Measurements from ENCODE around the gene ZNF782. TPM values are rescaled to one million over a fixed set of nuclear protein-coding genes. Genes with fewer than 3 reads are reported as not detected.
A peak's percentile ranks its signal among the peaks of the same experiment; 100 is the strongest.

ZNF782 gene
- total RNA-seq, 1 donor, result 5.4 TPM

- Histone ChIP-seq H4K20me1 (ENCODE audit: insufficient read depth, low read length) (no peaks in the 10 kb centered on the region), H3K9me3 (ENCODE audit: low read depth, low read length) (no peaks in the 10 kb centered on the region), H3K79me2 (ENCODE audit: insufficient read depth, low read length) (peaks cover 3% of the 10 kb centered on the region), H3K4me2 (ENCODE audit: insufficient read depth, low read length) (no peak overlapping the region), H3K27ac (ENCODE audit: low read depth, low read length) (no peak overlapping the region), H3K36me3 (ENCODE audit: insufficient read depth, low read length) (no peaks in the 10 kb centered on the region), H3K27me3 (ENCODE audit: insufficient read depth, low read length) (peaks cover 3% of the 10 kb centered on the region), H3K4me1 (ENCODE audit: insufficient read depth, low read length) (peaks cover 11% of the 10 kb centered on the region), H2AFZ (ENCODE audit: low read length) (no peak overlapping the region), H3K4me3 (ENCODE audit: insufficient read depth, low read length) (no peak overlapping the region)
- no peak for TF ChIP-seq CTCF (IDR thresholded peaks at IDR 0.05; ENCODE audit: extremely low read depth, low read depth, low read length)
- DNase-seq (ENCODE audit: insufficient read length, low spot score, missing footprints), result no peak
Observed at GRCh38 chr9:96858670-96859069, 4.4 kb upstream of the ZNF782 start.

- DNase-seq (ENCODE audit: insufficient read length, low spot score, missing footprints), result no peak
- H3K27ac ChIP-seq (ENCODE audit: low read depth, low read length), result no peak overlapping the region
- H3K4me3 ChIP-seq (ENCODE audit: insufficient read depth, low read length), result no peak overlapping the region
- peaks cover 3% of the 10 kb centered on the region for H4K20me1 ChIP-seq (ENCODE audit: insufficient read depth, low read length)
- H3K9me3 ChIP-seq (ENCODE audit: low read depth, low read length), result no peaks in the 10 kb centered on the region
- H2AFZ ChIP-seq (ENCODE audit: low read length), result no peak overlapping the region
- H3K36me3 ChIP-seq (ENCODE audit: insufficient read depth, low read length), result no peaks in the 10 kb centered on the region
- peaks cover 8% of the 10 kb centered on the region for H3K79me2 ChIP-seq (ENCODE audit: insufficient read depth, low read length)
- H3K4me2 ChIP-seq (ENCODE audit: insufficient read depth, low read length), result no peak overlapping the region
- H3K27me3 ChIP-seq (ENCODE audit: insufficient read depth, low read length), result peaks cover 2% of the 10 kb centered on the region
- H3K4me1 ChIP-seq (ENCODE audit: insufficient read depth, low read length), result peaks cover 17% of the 10 kb centered on the region
- no peak for TF ChIP-seq CTCF (IDR thresholded peaks at IDR 0.05; ENCODE audit: extremely low read depth, low read depth, low read length)
Observed at GRCh38 chr9:96858018-96858573, 3.8 kb upstream of the ZNF782 start.

GRCh38 chr9:96856363-96857286 lies 2.3 kb upstream of the ZNF782 start:
- Histone ChIP-seq H3K4me1 (ENCODE audit: insufficient read depth, low read length) (peaks cover 25% of the 10 kb centered on the region), H3K9me3 (ENCODE audit: low read depth, low read length) (no peaks in the 10 kb centered on the region), H3K27me3 (ENCODE audit: insufficient read depth, low read length) (no peaks in the 10 kb centered on the region), H4K20me1 (ENCODE audit: insufficient read depth, low read length) (peaks cover 7% of the 10 kb centered on the region), H3K27ac (ENCODE audit: low read depth, low read length) (no peak overlapping the region), H3K36me3 (ENCODE audit: insufficient read depth, low read length) (no peaks in the 10 kb centered on the region), H2AFZ (ENCODE audit: low read length) (no peak overlapping the region), H3K4me2 (ENCODE audit: insufficient read depth, low read length) (no peak overlapping the region), H3K4me3 (ENCODE audit: insufficient read depth, low read length) (no peak overlapping the region), H3K79me2 (ENCODE audit: insufficient read depth, low read length) (peaks cover 22% of the 10 kb centered on the region)
- TF ChIP-seq CTCF (IDR thresholded peaks at IDR 0.05; ENCODE audit: extremely low read depth, low read depth, low read length), result peak; percentile 98
- peak; percentile 77 for DNase-seq (ENCODE audit: insufficient read length, low spot score, missing footprints)

- Histone ChIP-seq H3K36me3 (ENCODE audit: insufficient read depth, low read length) (no peaks in the 10 kb centered on the region), H3K27me3 (ENCODE audit: insufficient read depth, low read length) (no peaks in the 10 kb centered on the region), H2AFZ (ENCODE audit: low read length) (peak overlapping the region; percentile 77), H3K79me2 (ENCODE audit: insufficient read depth, low read length) (peaks cover 30% of the 10 kb centered on the region), H3K4me3 (ENCODE audit: insufficient read depth, low read length) (peak overlapping the region; percentile 77), H3K4me1 (ENCODE audit: insufficient read depth, low read length) (peaks cover 25% of the 10 kb centered on the region), H4K20me1 (ENCODE audit: insufficient read depth, low read length) (peaks cover 7% of the 10 kb centered on the region), H3K9me3 (ENCODE audit: low read depth, low read length) (no peaks in the 10 kb centered on the region), H3K27ac (ENCODE audit: low read depth, low read length) (no peak overlapping the region), H3K4me2 (ENCODE audit: insufficient read depth, low read length) (peak overlapping the region; percentile 83)
- no peak for DNase-seq (ENCODE audit: insufficient read length, low spot score, missing footprints)
- no peak for TF ChIP-seq CTCF (IDR thresholded peaks at IDR 0.05; ENCODE audit: extremely low read depth, low read depth, low read length)
Observed at GRCh38 chr9:96854651-96855273, 448 bp upstream of the ZNF782 start.
